HEK293 (cell line): ENCODE data around the gene BMP6.

Source experiments
- CTCF ChIA-PET: fragments of 350-600 bp; formaldehyde crosslinking; extraction: SDS; loops from one replicate; lab custom pipeline; 2021; ENCODE audit warnings: antibody characterized with exemption; lab: Yijun Ruan, JAX
- POLR2A ChIA-PET: fragments of 300-600 bp; formaldehyde crosslinking; extraction: SDS; loops from one replicate; lab custom pipeline; 2020; ENCODE audit warnings: antibody characterized with exemption, inconsistent platforms; lab: Yijun Ruan, JAX
- H3K27ac ChIP-seq: fragments of 200-500 bp; sonication (Bioruptor generic); 2 replicates; pipeline ENCODE4 v1.5.1; 2014; ENCODE audit warnings: low read depth, low read length, control low read depth, inconsistent platforms; ENCODE audit errors: extremely low read depth
- H3K36me3 ChIP-seq, 2 experiments: fragments of 200-500 bp in 1 of 2; sonication (Bioruptor generic) in 1 of 2; 1 replicate in 1 of 2; 2 replicates in 1 of 2; pipeline ENCODE4 v1.5.1; 2014 to 2017; ENCODE audit warnings: inconsistent platforms in 2 of 2, low read length in 2 of 2; ENCODE audit not compliant: control insufficient read depth in 2 of 2, insufficient read depth in 1 of 2
- H3K4me1 ChIP-seq: fragments of 200-500 bp; sonication (Bioruptor generic); 2 replicates; pipeline ENCODE4 v1.5.1; 2014; ENCODE audit warnings: mild to moderate bottlenecking, low read length, inconsistent platforms; ENCODE audit not compliant: control insufficient read depth, insufficient read depth
- H3K4me3 ChIP-seq: 2 replicates; pipeline ENCODE4 v1.5.1; 2011; ENCODE audit warnings: low read depth, mild to moderate bottlenecking, control low read depth, low read length, moderate library complexity
- H3K9me3 ChIP-seq: fragments of 200-500 bp; sonication (Bioruptor generic); 2 replicates; pipeline ENCODE4 v1.5.1; 2014; ENCODE audit warnings: low read depth, low read length, inconsistent platforms; ENCODE audit not compliant: control insufficient read depth, insufficient read depth
- HOXD13 ChIP-seq: sonication (generic); formaldehyde crosslinking; IDR thresholded peaks from 2 replicates; pipeline ENCODE4 v1.8.0; 2022; ENCODE audit warnings: missing genetic modification reagents, borderline replicate concordance
- MYNN ChIP-seq: fragments of 450-650 bp; formaldehyde crosslinking; IDR thresholded peaks from 2 replicates; pipeline ENCODE4 v1.5.1; 2016; ENCODE audit warnings: missing biosample characterization, missing genetic modification characterization, borderline replicate concordance
- SALL2 ChIP-seq: fragments of 450-650 bp; formaldehyde crosslinking; IDR thresholded peaks from 2 replicates; pipeline ENCODE4 v1.5.0; 2017; ENCODE audit warnings: missing biosample characterization, mild to moderate bottlenecking, missing genetic modification characterization, borderline replicate concordance
- SP3 ChIP-seq: fragments of 450-650 bp; formaldehyde crosslinking; IDR thresholded peaks from 2 replicates; pipeline ENCODE4 v1.5.1; 2016; ENCODE audit warnings: missing biosample characterization, missing genetic modification characterization
- TRIM28 ChIP-seq: IDR thresholded peaks from 2 replicates; pipeline ENCODE4 v1.6.1; 2011; ENCODE audit warnings: low read length, control low read depth, borderline replicate concordance
- WT1 ChIP-seq: fragments of 450-650 bp; formaldehyde crosslinking; IDR thresholded peaks from 2 replicates; pipeline ENCODE4 v1.5.1; 2016; ENCODE audit warnings: missing biosample characterization, missing genetic modification characterization
- YY1 ChIP-seq: fragments of 450-650 bp; formaldehyde crosslinking; IDR thresholded peaks from 2 replicates; pipeline ENCODE4 v1.5.1; 2018; ENCODE audit warnings: missing biosample characterization, missing genetic modification characterization
- ZBTB49 ChIP-seq: fragments of 450-650 bp; formaldehyde crosslinking; IDR thresholded peaks from 2 replicates; pipeline ENCODE4 v1.5.1; 2016; ENCODE audit warnings: missing biosample characterization, missing genetic modification characterization, low read depth
- ZBTB7A ChIP-seq: fragments of 450-650 bp; formaldehyde crosslinking; IDR thresholded peaks from 2 replicates; pipeline ENCODE4 v1.5.1; 2016; ENCODE audit warnings: low read depth, missing biosample characterization, missing genetic modification characterization
- ZNF133 ChIP-seq: fragments of 450-650 bp; formaldehyde crosslinking; IDR thresholded peaks from 2 replicates; pipeline ENCODE4 v1.5.1; 2016; ENCODE audit warnings: missing biosample characterization, missing genetic modification characterization
- ZNF221 ChIP-seq: fragments of 450-650 bp; formaldehyde crosslinking; IDR thresholded peaks from 2 replicates; pipeline ENCODE4 v1.5.1; 2017; ENCODE audit warnings: missing biosample characterization, missing genetic modification characterization, borderline replicate concordance
- ZNF223 ChIP-seq: fragments of 450-650 bp; formaldehyde crosslinking; IDR thresholded peaks from 2 replicates; pipeline ENCODE4 v1.5.1; 2016; ENCODE audit warnings: missing biosample characterization, missing genetic modification characterization
- ZNF248 ChIP-seq: fragments of 450-650 bp; formaldehyde crosslinking; IDR thresholded peaks from 2 replicates; pipeline ENCODE4 v1.5.1; 2017; ENCODE audit warnings: missing biosample characterization, missing genetic modification characterization
- ZNF354C ChIP-seq: fragments of 450-650 bp; formaldehyde crosslinking; IDR thresholded peaks from 2 replicates; pipeline ENCODE4 v1.5.1; 2016; ENCODE audit warnings: missing biosample characterization, missing genetic modification characterization, low read depth, borderline replicate concordance
- ZNF391 ChIP-seq: fragments of 450-650 bp; formaldehyde crosslinking; IDR thresholded peaks from 2 replicates; pipeline ENCODE4 v1.5.1; 2016; ENCODE audit warnings: low read depth, missing biosample characterization, missing genetic modification characterization, borderline replicate concordance
- ZNF433 ChIP-seq: fragments of 450-650 bp; formaldehyde crosslinking; IDR thresholded peaks from 2 replicates; pipeline ENCODE4 v1.5.1; 2016; ENCODE audit warnings: missing biosample characterization, missing genetic modification characterization, low read depth
- ZNF558 ChIP-seq: fragments of 450-650 bp; formaldehyde crosslinking; IDR thresholded peaks from 2 replicates; pipeline ENCODE4 v1.5.1; 2016; ENCODE audit warnings: missing biosample characterization, missing genetic modification characterization
- ZNF623 ChIP-seq: fragments of 450-650 bp; formaldehyde crosslinking; IDR thresholded peaks from 2 replicates; pipeline ENCODE4 v1.5.1; 2016; ENCODE audit warnings: missing biosample characterization, missing genetic modification characterization
- ZNF658 ChIP-seq: fragments of 450-650 bp; formaldehyde crosslinking; IDR thresholded peaks from 2 replicates; pipeline ENCODE4; 2016; ENCODE audit warnings: missing biosample characterization, missing genetic modification characterization
- ZNF76 ChIP-seq: fragments of 450-650 bp; formaldehyde crosslinking; IDR thresholded peaks from 2 replicates; pipeline ENCODE4; 2016; ENCODE audit warnings: low read depth, missing biosample characterization, missing genetic modification characterization, borderline replicate concordance
- ZNF785 ChIP-seq: fragments of 450-650 bp; formaldehyde crosslinking; IDR thresholded peaks from 2 replicates; pipeline ENCODE4 v1.5.1; 2016; ENCODE audit warnings: missing biosample characterization, missing genetic modification characterization
- ZSCAN16 ChIP-seq: fragments of 450-650 bp; formaldehyde crosslinking; IDR thresholded peaks from 2 replicates; pipeline ENCODE4 v1.5.1; 2016; ENCODE audit warnings: missing biosample characterization, missing genetic modification characterization
- TF ChIP-seq, protein P1 (sequence below): fragments of 450-650 bp; formaldehyde crosslinking; IDR thresholded peaks from 2 replicates; pipeline ENCODE4 v1.5.1; 2016; ENCODE audit warnings: missing biosample characterization, missing genetic modification characterization
- TF ChIP-seq, protein P2 (sequence below): fragments of 450-650 bp; formaldehyde crosslinking; IDR thresholded peaks from 2 replicates; pipeline ENCODE4 v1.5.1; 2016; ENCODE audit warnings: missing biosample characterization, missing genetic modification characterization
- TF ChIP-seq, protein P3 (sequence below): sonication (generic); formaldehyde crosslinking; IDR thresholded peaks from 2 replicates; pipeline ENCODE4 v1.8.1; 2022; ENCODE audit warnings: mild to moderate bottlenecking, moderate library complexity, missing genetic modification reagents

BMP6 gene

DNA sequence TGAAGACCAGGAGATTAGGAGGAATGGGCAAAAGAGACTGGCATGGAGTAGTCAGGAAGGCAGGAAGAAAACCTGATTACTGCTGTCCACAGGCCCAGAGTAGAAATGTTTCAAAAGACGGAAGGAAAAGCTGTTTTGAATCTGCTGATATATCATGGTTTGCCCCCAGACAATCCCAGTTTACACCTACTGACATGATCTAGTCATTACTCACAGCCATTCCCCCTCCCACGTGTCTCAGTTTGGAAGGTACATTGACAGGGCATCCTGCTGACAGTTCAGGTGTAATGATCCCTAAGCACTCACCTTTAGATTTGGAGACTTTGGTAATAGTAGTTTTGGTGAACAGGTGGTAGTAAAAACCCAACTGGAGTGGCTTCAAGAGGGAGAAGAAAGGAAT is 194.5 kb downstream of the BMP6 start:
- CTCF ChIA-PET: interaction anchor here (0.9 kb wide), 1 partner anchor 53 kb away, joined by 3 read pairs; no protein-coding TSS in a partner anchor
- no peaks in the 10 kb centered on the region for H3K4me1 ChIP-seq
- POLR2A ChIA-PET: interaction anchor here (2.0 kb wide), 1 partner anchor 55 kb away, joined by 9 read pairs; no protein-coding TSS in a partner anchor
- no peak overlapping the region for H3K4me3 ChIP-seq
- no peak for TF ChIP-seq ZNF658 (tag by site-specific recombination)
- TF ChIP-seq ZBTB7A (tag by site-specific recombination): no peak
- no peak for TF ChIP-seq SALL2 (tag by site-specific recombination)
- H3K27ac ChIP-seq: no peak overlapping the region
- no peaks in the 10 kb centered on the region for H3K36me3 ChIP-seq
- H3K9me3 ChIP-seq: 0 out of 2 replicates have a peak, but pooled peaks cover under 1% of the 10 kb centered on the region

DNA sequence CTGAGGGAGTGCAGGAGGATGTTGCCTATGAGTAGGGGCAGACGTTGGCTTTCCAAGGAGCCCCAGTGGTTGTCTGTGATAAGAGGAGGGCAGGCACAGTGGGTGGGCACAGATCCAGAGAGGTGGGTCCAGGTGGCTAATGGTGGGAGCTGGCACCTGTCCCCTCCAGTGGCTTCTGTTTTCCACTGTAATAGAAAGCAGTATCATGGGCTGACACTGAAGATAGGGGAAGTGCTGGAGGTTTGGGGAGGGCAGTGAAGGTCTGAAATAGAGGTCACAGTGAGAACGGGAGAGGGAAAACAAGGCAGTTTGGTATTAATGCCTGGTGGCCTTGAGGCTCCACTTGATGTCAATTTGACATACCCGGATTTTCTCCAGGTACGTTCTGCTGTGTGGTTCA is 195.1 kb downstream of the BMP6 start:
- no peaks in the 10 kb centered on the region for H3K36me3 ChIP-seq
- no peak overlapping the region for H3K4me3 ChIP-seq
- no peaks in the 10 kb centered on the region for H3K4me1 ChIP-seq
- peaks cover 4% of the 10 kb centered on the region; the same call in 1 of the 2 replicates for H3K9me3 ChIP-seq
- CTCF ChIA-PET: interaction anchor here (1.0 kb wide), 1 partner anchor 54 kb away, joined by 4 read pairs; no protein-coding TSS in a partner anchor
- TF ChIP-seq, protein P1, sequence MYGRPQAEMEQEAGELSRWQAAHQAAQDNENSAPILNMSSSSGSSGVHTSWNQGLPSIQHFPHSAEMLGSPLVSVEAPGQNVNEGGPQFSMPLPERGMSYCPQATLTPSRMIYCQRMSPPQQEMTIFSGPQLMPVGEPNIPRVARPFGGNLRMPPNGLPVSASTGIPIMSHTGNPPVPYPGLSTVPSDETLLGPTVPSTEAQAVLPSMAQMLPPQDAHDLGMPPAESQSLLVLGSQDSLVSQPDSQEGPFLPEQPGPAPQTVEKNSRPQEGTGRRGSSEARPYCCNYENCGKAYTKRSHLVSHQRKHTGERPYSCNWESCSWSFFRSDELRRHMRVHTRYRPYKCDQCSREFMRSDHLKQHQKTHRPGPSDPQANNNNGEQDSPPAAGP: no peak
- TF ChIP-seq, protein P2, sequence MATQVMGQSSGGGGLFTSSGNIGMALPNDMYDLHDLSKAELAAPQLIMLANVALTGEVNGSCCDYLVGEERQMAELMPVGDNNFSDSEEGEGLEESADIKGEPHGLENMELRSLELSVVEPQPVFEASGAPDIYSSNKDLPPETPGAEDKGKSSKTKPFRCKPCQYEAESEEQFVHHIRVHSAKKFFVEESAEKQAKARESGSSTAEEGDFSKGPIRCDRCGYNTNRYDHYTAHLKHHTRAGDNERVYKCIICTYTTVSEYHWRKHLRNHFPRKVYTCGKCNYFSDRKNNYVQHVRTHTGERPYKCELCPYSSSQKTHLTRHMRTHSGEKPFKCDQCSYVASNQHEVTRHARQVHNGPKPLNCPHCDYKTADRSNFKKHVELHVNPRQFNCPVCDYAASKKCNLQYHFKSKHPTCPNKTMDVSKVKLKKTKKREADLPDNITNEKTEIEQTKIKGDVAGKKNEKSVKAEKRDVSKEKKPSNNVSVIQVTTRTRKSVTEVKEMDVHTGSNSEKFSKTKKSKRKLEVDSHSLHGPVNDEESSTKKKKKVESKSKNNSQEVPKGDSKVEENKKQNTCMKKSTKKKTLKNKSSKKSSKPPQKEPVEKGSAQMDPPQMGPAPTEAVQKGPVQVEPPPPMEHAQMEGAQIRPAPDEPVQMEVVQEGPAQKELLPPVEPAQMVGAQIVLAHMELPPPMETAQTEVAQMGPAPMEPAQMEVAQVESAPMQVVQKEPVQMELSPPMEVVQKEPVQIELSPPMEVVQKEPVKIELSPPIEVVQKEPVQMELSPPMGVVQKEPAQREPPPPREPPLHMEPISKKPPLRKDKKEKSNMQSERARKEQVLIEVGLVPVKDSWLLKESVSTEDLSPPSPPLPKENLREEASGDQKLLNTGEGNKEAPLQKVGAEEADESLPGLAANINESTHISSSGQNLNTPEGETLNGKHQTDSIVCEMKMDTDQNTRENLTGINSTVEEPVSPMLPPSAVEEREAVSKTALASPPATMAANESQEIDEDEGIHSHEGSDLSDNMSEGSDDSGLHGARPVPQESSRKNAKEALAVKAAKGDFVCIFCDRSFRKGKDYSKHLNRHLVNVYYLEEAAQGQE (tag by site-specific recombination): no peak
- TF ChIP-seq SP3 (no peak), ZNF558 (tag by site-specific recombination) (no peak)
- TF ChIP-seq, protein P3, sequence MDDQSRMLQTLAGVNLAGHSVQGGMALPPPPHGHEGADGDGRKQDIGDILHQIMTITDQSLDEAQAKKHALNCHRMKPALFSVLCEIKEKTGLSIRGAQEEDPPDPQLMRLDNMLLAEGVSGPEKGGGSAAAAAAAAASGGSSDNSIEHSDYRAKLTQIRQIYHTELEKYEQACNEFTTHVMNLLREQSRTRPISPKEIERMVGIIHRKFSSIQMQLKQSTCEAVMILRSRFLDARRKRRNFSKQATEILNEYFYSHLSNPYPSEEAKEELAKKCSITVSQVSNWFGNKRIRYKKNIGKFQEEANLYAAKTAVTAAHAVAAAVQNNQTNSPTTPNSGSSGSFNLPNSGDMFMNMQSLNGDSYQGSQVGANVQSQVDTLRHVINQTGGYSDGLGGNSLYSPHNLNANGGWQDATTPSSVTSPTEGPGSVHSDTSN: no peak
- H3K27ac ChIP-seq: no peak overlapping the region
- POLR2A ChIA-PET: no interaction called here

GRCh38 chr6:7921632-7922092 is 195.8 kb downstream of the BMP6 start:
- H3K9me3 ChIP-seq: peaks cover 4% of the 10 kb centered on the region; the same call in 1 of the 2 replicates
- H3K27ac ChIP-seq: no peak overlapping the region
- POLR2A ChIA-PET: no interaction called here
- CTCF ChIA-PET: interaction anchor here (1.0 kb wide), 1 partner anchor 53 kb away, joined by 4 read pairs; no protein-coding TSS in a partner anchor
- H3K36me3 ChIP-seq: no peaks in the 10 kb centered on the region
- no peak overlapping the region for H3K4me3 ChIP-seq
- no peaks in the 10 kb centered on the region for H3K4me1 ChIP-seq
- TF ChIP-seq WT1 (no peak), ZNF248 (tag by site-specific recombination) (no peak), ZNF133 (no peak), YY1 (tag by site-specific recombination) (no peak), TRIM28 (no peak), ZNF223 (tag by site-specific recombination) (no peak), ZNF76 (tag by site-specific recombination) (no peak), ZNF785 (no peak), ZNF433 (no peak), HOXD13 (no peak), ZBTB49 (tag by site-specific recombination) (no peak), MYNN (tag by site-specific recombination) (no peak), ZNF623 (tag by site-specific recombination) (no peak), ZNF354C (tag by site-specific recombination) (no peak), ZNF391 (tag by site-specific recombination) (no peak), ZNF221 (tag by site-specific recombination) (no peak), ZSCAN16 (tag by site-specific recombination) (no peak)
